Cerebellar nuclear complex (tissue), 1 donor: ENCODE measurements around the gene EXOC2.

Source experiments
- DNase-seq, 2 experiments: peaks; one replicate each; lab custom pipeline; 2025; lab: John Stamatoyannopoulos, UW

EXOC2 gene

DNA sequence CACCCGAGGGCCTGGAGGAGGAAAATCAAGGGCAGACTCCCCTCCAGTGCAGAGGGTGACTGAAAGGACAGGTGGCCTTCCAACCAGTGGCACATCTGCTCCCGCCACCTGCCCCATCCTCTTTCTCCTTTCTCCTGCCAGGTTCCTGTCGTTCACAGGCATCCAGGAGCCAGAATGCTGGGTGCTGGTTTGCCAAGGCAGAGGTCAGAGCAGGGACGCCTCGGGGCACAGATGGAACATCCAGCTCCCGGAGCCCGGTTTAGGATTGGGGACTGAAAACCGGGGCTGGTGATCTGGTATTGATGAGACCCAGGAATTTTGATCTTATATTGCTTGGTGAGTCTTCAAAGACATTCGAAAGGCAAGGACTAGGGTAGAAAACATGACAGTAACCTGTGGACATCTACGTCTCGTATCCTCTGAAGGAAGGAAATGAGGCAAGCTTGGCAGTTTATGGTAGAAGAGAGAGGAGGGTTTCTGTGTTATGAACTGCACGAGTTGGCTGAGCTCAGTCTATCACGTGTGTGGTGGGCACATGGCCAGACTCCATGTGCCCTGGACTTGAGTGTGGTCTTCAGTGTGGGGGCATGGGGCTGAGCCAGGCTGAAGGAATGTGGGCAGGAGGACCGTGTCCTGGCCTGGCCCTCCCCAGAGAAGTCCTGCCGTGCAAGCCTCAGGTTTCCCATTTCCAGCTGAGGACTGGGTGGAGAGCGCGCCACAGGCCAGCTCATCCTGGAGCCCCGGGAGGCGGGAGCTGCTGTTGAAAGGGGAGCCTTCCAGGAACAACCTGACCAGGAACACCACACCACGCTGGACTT lies 227.2 kb downstream of the EXOC2 start:
- DNase-seq = no peak

DNA sequence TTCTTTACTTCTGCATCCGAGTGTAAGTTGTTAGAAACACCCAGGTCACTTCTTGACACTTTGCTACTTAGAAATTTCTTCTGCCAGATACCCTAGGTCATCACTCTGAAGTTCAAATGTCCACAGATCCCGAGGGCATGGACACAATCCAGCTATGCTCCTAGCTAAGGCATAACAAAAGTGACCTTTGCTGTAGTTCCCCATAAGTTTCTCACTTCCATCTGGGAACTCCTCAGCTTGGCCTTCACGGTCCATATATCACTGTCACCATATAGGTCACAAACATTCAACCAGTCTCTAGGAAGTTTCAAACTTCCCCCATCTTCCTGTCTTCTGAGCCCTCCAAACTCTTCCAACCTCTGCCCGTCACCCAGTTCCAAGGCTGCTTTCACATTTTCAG lies 236.1 kb downstream of the EXOC2 start:
- DNase-seq = no peak

DNA sequence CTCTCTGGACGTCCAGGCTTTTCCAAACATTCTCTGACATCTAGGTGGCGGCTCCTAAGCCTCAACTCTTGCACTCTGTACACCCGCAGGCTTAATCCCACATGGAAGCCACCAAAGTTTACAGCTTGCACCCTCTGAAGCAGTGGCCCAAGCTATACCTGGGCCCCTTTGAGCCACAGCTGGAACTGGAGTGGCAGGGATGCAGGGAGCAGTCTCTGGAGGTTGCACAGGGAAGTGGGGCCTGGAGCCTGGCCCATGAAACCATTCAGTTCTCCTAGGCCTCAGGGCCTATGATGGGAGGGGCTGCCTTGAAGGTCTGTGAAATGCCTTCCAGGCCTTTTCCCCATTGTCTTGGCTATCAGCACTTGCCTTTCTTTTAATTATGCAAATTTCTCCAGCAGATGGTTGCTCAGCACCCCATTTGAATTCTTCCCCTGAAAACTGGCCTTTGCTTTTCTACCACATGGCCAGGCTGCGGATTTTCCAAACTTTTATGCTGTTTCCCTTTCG lies 236.5 kb downstream of the EXOC2 start:
- DNase-seq = no peak

DNA sequence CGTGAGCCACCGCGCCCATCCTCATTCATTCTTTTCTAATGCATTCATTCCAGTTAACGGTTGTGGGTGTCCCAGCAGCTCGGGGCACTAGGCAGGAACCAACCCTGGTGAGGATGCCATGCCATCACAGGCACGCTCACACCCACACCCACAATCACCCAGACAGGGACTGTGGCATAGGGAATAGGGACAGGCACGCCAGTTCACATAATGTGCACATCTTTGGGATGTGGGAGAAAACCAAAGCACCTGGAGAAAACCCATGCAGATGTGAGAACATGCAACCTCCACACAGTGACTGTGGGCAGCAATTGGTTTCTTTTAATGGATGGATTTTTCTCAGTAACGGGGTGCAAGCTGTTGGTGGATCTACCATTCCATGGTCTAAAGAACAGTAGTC lies 237.1 kb downstream of the EXOC2 start:
- DNase-seq = no peak

DNA sequence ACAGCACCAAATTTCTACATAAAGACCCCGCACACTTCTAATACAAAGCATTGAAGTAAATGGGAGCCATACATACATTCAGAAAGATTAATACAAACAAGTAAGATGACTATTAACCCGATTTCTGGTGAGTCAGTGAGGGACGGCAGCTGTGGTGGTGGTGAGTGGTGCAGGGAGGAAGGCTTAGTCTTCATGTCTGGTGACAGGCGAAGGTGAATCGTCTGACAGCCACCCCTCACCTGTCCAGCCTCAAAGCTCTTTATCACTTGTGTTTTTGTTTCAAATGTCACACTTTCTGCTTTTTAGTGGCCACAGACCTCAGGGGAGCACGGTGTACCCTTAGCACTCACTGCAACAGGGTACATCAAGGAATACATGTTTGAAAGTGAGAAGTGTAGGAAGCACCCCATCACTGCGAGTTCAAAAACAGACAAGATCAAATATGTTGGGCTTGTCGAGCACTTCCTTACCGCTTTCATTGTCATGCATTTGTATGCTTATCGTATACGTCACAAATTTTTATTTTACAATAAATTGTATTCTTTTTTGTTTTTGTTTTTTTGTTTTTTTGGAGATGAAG lies 237.8 kb downstream of the EXOC2 start:
- DNase-seq = no peak

DNA sequence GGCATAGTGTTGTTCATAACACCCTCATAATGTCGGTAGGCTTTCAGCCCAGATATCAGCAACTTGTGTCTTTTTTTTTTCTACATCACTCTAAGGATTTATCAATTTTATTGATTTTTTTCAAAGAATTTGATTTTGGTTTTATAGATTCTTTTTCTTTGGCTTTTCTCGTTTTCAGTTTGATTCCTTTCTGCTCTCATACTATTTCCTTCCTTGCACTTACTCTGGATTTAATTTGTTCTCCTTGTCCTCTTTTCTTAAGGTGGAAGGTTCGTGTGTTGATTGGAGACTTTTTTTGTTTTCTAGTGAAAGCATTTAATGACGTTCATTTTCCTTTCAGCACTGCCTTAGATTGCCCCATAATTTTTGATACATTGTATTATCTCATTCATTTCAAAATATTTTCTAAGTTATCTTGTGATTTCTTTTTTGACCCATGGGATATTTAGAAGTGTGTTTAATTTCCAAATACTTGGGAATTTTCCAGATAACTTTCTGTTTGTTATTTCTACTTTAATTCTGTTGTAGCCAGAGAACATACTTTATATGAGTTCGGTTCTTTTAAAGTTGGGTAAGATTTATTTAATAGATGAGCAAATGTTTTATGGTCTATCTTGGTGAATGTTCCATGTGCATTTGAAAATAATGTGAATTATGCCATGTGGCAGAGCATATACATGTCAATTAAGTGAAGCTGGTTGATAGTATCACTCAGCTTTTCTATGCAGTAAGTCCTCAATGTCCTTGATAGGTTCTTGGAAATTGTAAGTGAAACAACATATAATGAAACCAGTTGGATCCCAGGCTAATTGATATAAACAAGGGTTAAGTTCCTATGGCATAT lies 238.6 kb downstream of the EXOC2 start:
- no peak for DNase-seq

DNA sequence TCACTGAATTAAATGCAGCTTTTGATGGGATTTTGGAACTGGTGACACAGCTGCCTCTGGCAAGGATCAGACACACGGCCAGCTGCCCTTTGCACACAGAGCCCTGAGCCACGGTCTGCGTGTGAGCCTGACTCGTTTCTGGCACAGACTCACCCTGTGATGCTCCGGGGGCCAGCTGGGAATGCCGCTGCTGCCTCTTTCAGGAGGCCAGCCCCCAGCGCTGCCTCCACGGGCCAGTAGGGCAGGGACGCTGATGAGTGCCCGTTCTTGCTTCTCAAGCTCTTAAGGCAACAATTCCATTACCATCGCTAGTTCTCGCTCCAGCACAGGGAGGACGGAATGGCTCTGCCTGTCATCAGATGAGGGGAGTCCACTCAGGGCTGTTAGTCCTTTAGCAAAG lies 239.8 kb downstream of the EXOC2 start:
- no peak for DNase-seq

DNA sequence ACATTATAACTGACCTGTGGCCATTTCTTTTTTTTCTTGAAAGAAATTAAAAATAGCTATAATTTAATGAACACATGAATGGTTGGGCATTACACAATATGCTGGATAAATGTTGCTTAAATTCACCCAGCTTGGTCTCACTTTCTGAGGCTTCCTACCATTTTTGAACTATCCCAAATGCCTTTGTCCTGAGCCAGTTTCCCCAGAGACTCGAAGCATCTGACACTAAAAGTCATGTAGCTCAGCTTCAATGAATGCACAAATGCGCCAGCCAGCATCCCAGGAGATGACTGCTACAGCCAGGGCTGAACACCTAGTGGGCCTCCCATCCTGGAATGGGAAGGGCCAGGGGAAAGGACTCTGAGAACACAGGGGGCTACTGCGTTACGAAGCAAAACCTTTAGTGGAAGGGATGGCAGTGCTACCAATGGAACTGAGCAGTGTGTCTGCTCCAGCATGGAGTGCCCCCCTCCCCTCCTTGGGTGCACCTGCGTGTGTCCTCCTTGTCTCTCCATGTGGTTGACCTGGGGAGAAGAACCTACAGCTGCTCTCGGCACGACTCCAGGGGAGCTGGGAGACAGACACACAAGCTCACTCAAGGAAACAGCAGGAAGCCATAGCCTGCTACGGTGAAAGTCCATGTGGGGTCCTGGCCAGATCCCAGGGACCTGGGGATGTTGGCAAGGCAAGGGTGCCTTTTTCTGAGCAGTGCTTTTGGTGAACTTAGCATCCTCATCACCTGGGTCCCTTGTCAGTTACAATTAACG lies 240.5 kb downstream of the EXOC2 start:
- no peak for DNase-seq

DNA sequence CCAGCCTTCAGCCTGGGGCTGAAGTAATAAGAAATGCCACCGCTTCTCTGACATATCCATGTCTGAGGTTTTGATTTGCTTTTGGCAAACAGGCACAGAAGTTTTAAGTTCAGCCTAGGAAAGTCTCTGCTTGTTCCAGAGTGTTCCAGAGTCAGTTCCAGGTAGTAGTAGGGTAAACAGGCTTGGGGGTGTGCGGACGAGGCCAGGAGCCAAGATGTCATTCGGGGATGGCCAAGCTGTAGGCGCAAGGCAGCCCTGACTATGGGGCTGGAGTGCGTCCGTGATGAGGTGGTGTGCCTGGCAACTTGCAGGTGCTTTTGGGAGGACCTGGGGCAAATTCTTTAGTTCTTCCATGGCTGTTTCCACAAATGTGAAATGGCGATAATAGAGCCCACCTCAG lies 241.1 kb downstream of the EXOC2 start:
- no peak for DNase-seq

DNA sequence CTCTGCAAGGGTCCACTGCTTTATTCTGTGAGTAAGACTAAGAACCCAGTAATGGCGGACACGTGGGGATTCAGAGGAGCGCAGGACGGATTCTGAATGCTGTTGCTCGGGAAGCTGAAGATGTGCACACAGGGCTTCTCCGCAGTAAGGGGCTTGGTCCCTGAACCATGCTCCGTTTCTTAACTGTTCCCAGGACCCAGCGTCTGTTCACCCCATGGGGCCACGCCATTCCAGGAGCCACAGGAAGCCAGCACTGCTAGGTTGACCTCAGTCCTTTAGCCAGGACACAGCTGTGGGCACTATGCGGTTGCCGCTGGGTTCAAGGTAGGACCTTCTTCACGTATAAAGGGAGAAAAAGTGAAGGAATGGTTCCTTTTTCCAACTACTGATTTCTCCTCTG lies 241.6 kb downstream of the EXOC2 start:
- no peak for DNase-seq

DNA sequence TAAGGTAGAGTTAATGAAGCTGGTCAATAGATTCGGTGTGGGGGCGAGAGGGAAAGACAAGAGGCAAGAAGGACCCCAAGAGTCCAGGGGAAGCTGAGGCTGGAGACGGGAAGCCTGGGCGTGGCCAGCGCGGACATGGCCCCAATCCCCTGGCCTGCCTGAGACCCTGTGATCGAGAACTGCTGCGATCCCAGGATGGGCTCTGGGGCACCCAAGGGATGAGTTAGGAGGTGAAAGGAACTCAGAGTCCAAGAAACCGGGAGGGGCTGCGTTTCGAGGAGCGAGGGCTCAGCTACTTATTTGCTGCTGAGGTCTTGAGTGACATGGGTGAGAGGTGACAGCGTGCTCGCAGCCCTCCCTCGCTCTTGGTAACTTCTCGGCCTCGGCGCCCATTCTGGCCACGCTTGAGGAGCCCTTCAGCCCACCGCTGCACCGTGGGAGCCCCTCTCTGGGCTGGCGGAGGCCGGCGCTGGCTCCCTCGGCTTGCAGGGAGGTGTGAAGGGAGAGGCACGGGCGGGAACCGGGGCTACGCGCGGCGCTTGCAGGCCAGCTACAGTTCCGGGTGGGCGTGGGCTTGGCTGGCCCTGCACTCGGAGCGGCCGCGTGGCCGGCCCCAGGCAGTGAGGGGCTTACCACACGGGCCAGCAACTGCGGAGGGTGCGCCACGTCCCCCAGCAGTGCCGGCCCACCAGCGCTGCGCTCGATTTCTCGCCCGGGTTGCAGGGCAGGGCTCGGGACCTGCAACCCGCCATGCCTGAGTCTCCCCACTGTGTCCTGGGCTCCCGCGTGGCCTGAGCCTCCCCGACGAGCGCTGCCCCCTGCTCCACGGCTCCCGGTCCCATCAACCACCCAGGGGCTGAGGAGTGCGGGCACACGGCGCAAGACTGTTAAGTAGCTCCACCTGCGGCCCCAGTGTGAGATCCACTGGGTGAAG lies 243.2 kb downstream of the EXOC2 start:
- no peak for DNase-seq

DNA sequence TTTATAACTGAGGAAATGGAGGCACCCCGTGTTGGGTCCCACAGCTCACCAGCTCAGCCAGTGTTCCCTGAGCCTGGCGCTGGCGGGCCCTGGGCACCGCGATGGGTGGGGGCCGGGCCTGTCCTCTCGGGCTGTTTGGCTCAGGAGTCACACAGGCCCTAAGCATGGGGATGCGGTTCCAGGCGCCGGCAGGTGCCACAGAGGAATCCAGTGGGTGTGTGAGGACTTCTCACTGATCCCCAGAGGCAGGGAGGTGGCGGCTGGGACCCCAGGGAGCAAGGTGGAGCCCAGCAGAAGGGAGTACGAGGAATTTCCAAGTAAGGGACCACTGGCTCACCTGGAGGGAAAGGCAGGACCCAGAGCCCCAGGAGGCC lies 243.9 kb downstream of the EXOC2 start:
- DNase-seq = no peak

DNA sequence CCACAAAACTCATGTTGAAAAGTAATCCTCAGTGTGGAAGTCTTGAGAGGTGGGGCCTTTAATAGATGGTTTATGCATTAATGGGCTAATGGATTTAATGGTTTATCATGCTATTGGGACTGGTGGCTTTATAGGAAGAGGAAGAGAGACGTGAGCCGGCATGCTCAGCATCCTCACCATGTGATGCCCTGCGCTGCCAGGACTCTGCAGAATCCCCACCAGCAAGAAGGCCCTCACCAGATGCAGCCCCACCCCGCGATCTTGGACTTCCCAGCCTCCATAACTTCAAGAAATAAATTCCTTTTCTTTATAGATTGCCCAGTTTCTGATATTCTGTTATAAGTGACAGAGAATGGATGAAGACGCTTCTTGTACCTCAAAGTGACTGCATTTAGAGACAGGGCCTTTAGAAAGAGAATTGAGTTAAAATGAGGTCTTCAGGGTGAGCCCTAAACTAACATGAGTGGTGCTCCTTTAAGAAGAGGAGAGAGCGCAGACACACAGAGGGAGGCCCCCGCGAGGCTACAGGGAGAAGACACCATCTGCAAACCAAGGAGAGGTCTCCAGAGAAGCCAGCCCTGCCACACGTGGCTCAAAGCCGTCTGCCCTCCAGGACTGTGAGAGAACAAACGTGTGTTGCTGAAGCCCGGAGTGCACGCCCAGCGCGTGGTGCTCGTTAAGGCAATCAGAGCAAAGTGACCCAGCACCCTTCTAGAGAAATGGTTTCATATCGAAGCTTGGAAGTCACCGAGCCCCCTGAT lies 244.5 kb downstream of the EXOC2 start:
- no peak for DNase-seq

DNA sequence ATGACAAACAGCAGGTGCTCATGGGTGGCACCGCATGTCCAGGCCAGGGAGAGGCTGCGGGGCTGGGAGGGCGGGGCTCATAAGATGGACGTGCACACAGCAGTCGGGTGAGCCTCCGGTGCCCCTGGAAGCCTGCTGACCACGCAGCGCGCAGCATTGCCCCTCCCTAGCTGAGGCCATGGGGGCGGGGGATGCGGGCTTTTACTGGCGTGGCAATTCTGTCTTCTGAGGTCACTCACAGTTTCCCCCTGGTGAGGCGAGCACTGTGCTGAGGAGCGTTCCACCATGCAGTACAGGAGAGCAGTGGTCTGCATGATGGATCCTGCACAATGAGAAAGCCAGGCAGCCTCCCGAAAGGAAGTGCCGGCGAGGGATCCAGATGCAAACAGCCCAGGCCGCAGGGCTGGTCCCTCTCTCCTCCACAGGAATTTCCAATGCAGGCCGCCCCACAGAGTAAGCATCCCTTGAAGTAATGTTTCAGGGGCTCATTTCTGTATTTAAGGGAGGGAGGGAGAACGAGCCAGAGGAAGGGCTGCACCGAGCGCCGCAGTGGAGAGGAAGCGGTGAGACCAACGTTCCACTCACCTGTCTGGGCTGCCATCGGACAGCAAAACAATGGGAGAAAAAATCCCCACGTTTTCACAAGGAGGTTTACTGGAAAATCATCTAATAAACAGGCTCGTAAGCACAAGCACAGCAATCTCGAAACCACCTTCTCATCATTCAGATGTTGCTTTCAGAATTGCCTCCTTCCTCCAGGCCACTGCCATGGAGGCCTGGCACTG lies 245.4 kb downstream of the EXOC2 start:
- no peak for DNase-seq

DNA sequence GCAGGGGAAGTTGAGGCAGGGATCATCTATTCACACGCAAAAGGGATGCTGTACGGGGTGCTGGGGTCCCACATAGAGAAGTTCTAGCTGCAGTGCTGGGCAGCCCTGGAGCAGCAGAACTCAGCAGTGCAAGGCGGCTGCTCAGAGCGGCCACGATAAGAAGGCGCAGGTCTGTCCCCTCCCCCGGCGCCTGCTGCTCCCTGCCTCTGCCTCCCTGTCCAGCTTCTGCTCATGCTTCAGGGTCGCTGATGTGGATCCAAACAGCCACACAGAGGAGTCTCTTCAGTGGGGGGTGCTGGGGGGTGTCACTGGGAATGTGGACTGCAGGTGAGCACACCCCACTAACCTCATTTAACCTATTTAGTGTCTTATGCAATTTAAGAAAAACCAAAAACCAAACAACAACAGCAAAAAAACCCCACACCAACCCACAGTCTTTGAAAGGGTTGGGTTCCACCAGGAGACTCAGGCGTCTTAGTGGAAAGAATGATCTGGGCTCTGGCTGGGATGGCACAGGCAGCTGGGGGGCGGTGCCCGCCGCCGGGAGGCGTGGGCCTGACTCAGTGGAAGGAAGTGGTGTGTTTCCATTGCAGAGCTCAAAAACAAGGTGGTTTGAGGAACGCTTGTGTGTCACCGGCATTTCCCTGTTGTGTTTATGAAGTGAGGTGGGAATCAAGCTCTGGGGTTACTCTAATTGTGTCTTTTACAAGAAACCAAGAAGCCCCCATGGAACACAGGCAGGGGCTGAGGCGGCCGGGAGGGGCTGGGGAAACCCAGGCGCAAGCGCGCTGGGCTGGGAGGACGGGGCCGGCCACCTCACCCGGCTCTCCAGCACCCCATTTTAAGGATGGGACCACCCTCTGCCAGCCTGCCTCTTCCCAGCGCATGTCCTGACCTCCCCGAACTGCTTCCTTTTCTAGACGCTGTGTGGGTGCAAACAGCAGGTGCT lies 246.2 kb downstream of the EXOC2 start:
- no peak for DNase-seq

DNA sequence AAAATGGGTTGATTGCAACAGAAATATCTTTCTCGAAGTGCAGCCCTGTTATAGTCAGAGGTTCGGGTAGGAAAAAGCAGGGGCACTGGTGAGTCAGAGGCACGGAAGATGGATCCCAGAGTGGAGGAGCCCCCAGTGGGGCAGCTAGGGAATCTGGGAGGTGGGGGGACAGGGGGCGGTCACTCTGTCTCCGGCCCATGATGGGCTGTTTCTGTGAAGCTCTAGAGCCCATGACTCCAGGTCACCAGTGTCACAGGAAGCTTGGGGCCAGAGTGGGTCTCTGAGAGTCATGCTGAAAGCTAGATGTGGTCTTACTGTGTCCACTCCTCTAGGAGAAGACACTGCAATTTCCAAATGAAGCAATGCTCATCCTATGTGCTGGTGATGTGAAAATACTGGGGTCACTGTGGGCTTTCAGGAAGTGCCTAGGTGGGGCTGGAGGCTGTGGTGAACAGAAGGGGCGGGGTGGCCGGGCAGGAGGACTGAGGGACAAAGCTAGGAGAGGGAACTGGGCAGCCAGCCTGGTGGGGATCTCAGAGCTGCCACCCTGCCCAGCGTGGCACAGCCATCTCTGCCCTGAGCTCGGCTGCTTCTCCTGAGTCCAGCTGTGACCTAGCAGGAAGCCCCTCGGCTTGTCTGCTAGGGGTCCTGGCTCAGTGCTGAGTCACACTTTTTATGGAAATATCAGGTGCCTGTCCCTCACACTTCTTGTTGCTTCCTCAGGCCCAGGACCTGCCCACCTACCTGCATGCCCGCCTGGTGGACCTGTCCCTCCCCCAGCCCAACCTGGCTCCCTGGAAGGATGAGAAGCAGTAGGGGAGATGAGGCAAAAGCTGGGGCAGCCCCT lies 247.1 kb downstream of the EXOC2 start:
- no peak for DNase-seq

DNA sequence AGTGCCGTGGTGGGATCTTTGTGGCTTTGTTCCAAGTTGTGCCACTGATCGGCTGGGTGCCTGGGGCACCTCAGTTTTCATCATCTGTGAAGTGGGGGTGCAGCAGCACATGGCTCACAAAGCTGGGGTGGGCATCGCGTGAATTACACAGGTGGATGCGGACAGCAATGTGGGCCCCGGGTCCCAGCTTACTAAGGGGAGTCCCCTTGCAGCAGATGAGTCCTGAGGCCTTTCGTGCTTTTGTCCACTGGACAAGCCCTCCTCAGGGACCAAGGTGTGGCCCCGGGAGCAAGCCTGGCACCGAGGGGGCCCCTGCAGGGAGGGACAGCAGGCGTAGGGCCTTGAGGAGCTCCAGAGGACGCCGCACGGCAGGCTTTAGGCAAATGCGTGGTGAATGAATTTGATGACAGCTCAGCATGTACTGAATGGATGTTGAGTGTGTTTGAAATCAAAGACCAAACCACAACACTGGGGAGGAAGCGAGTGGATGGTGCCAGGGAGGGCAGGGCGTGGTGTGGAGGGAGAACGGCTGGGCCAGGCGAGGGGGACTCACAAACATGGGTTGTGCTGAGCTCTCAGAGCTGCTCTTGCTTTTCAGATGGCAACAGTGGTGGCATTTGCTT lies 248.2 kb downstream of the EXOC2 start:
- DNase-seq = no peak
